ENCODE data around the gene OR6B1.
"Not testable (repeated sequence)": the region's sequence is repeated elsewhere in the genome, so short reads cannot be mapped to it uniquely, and the experiment has no call there.

OR6B1 gene

DNA sequence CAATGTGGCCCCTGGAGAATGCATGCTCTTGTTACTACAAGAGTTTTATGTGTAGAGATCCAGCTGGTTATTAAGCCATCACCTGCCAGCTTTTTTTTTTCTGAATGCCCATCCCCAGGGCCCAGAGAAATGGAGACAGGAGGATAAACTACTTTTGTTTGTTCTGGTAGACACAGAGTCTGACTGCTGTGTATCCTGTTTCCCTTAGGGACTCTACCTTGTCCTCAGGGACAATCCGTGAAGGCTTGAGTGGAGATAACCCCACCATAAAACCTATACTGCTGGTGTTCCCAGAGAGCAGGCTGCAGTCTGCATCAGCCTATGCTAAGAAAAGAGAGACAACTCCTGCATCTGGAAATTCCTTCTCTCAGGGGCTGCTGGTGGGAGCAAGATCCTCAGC lies 48.5 kb downstream of the OR6B1 start, which contains the start of gene OR2A5:
Gene OR2A5 (plus strand): TSS at position 301 of the 400 bp plus-strand sequence. CDS start 1,454 bp downstream, outside the sequence.
- peak; percentile 68 for DNase-seq

GRCh38 chr7:144049491-144049890 lies 49.4 kb downstream of the OR6B1 start:
- DNase-seq = peak; percentile 23

DNA sequence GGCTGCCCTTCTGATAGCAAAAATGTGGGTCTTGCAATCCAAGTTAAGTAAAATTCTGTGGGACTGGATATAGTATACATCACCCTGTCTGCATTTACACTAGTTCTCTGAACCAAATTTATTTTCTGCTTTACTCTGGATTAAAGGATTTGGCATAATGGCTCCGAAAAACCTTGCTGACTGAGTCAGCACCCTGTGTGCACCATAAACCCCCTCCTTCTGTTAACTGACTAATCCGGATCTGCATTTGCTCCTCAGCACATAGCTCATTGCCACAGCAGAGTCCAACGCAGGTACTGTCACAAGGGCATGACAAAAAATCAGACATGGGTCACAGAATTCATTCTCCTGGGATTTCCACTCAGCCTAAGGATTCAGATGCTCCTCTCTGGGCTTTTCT lies 50.0 kb downstream of the OR6B1 start:
- DNase-seq = no peak

GRCh38 chr7:144050884-144051283 lies 50.8 kb downstream of the OR6B1 start:
- not testable (repeated sequence) for DNase-seq

DNA sequence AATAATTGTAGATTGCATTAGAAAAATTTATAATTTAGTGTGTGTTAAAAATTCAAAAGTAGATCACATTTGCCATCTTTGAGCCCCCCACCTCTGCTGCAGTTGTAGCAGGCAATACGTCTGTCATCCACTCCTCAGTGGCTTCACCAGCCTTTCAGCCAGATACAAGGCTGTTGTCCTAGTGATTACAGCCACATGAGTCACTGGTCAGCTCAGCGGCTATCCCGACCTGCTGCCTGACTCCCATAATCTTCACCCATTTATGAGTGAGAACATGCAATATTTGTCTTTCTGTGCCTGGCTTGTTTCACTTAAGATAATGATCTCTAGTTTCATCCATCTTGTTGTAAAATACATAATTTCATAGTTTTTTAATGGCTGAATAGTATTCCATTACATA lies 57.8 kb downstream of the OR6B1 start:
- DNase-seq = no peak

Data from NCI-H1436 (cell line).